C4-2B (cell line): ENCODE measurements around the gene MEGF10.

ENCODE experiments used
- ZFX ChIP-seq: fragments of 450-650 bp; IDR thresholded peaks from 2 replicates; pipeline ENCODE4 v1.6.1; 2017
- TF ChIP-seq, protein P1 (sequence below): fragments of 450-650 bp; conservative IDR thresholded peaks from 2 replicates; pipeline ENCODE4 v1.5.1; 2017; ENCODE audit warnings: mild to moderate bottlenecking

DNA sequence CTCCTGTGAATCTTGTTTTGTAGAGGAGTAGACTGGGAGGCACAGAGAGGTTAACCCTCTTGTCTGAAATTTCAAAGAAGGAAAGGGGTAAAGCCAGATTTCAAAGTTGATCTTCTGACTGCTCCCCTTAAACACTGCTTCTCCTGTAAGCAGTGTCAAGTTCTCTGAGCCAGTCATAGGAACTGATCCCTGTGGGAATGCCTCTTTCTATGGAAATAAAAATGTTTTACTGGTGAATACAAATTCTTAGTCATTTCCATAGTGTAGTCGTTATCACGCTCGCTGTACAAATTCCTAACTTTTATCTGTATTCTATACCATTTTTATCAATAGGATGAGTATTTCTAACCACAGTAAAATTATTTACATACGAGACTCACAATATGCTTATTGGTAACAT is 160.5 kb downstream of the MEGF10 start:
- TF ChIP-seq, protein P1, sequence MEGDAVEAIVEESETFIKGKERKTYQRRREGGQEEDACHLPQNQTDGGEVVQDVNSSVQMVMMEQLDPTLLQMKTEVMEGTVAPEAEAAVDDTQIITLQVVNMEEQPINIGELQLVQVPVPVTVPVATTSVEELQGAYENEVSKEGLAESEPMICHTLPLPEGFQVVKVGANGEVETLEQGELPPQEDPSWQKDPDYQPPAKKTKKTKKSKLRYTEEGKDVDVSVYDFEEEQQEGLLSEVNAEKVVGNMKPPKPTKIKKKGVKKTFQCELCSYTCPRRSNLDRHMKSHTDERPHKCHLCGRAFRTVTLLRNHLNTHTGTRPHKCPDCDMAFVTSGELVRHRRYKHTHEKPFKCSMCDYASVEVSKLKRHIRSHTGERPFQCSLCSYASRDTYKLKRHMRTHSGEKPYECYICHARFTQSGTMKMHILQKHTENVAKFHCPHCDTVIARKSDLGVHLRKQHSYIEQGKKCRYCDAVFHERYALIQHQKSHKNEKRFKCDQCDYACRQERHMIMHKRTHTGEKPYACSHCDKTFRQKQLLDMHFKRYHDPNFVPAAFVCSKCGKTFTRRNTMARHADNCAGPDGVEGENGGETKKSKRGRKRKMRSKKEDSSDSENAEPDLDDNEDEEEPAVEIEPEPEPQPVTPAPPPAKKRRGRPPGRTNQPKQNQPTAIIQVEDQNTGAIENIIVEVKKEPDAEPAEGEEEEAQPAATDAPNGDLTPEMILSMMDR = no peak
- TF ChIP-seq ZFX = no peak
